GM18873 (cell line): ENCODE measurements around the gene RBMS1.
A peak's percentile ranks its signal among the peaks of the same experiment; 100 is the strongest.

Experiments
- ATAC-seq: cut with Tn5 transposase; IDR thresholded peaks from one replicate; pipeline ENCODE4 v1.9.1; 2021; ENCODE audit warnings: mild to moderate bottlenecking, moderate library complexity, moderate number of reproducible peaks; ENCODE audit not compliant: unreplicated experiment, low FRiP score

The RBMS1 gene

DNA sequence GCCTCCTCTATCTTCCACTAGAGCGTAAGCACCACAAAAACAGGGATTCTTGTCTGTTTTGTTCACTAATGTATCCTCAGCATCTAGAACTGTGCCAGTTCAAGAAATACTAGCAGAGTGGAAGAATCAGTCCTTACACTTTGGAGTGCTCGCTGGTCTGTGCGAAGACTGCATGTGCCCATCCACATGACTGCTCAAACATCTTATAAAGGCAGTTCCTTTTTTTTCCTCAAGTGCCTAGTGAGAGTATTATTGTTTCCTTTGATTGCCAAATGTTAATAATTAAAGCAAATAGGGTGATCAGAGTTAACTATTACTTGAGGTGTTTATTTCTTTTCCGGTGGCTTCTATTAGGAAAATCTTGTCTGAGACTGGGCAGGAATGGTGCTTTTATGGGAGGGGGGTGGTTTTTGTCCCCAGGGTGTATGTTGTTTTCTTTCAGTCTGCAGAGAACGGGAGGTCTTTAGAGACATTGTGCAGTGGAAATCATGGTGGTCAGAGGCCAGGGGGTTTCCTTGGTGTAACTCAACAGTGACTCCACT is 247.9 kb downstream of the RBMS1 start:
- no peak for ATAC-seq

DNA sequence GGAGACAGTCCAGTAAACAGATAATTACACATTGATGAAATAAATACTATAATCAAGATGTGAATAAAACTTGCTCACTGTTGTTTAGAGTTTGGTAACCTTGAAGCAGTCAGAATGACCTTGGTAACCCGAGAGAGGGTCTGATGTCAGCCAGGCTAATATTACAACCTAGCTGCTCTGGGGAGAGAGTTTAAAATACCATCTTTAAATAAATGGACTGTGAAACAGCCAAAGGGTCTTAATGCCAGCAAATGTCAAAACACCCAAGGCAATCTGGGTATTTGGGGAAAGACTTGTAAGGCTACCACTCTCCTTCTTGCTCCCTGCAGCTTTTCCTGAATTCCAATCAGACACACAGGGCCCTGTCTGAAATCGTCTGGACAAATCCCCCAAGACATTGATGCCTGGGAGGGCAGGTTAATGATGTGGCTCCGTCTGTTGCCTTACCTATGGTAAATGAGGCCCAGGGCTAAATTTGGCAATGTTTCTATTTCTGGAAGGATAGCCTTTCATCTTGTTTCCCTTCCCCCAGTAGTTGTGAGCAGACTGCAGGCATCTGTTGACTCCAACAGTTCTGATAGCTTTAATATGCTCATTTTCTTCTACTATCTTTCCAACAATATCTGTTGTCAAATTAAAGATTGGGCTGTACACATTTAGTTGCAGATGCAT is 250.6 kb downstream of the RBMS1 start:
- no peak for ATAC-seq

DNA sequence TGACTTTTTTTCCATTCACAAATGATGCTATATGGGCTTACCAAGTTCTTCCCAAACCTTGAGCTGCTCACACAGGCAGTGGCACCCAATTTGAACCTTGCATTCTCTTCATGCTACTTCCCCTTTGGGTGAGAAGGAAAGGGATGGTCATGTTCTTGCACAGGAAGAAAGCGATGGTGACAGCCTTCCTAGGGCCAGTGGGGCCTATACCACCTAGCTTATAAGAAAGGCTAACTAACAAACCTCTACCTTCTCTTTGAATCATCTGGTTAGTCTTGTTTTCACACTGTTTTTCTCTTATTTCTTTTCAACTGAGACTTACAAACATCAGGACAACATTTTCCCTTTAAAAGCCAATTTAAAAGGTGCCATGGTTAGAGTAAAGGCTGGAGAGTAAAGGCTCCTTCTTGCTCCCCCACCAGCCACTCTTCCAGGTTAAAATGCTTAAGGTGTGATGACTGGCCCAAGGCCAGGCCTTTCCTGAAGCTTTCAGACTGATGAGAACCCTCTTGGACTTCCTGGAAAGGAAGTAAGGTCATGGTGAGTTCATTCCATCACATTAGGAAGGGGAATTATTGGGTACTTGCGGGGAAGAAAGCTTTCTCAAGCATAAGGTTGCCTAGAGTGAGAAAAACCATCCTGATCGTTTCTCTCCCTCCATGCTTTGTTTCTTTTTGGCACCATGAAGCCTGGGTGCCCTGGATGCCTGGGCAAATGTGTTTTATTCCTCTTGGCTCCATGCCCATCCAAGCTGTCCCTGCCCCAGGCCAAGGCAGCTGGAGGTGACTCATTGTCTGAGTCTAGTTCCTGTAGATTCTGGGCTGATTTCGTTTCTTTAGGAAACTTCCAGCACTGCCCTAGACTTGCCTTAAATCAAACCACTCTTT is 252.1 kb downstream of the RBMS1 start:
- no peak for ATAC-seq

DNA sequence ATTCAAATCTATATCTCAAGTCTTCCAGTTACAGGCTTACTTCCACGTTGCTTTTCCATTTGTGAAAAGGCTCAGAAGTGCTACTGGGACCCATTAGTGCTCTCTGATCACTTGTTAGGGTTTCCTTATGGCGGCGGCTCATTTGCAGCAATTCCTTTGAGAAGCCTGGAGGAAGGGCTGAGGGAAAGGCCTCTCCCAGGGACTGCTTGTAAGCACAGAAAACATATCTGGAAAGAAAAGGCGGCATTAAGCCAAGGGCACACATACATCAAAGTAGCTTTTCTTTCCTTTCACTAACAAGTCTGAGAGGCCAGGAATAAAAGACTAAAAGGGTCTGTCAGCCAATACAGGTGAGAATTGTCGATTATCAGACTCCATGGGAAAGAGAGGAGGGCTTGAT is 254.2 kb downstream of the RBMS1 start:
- no peak for ATAC-seq

DNA sequence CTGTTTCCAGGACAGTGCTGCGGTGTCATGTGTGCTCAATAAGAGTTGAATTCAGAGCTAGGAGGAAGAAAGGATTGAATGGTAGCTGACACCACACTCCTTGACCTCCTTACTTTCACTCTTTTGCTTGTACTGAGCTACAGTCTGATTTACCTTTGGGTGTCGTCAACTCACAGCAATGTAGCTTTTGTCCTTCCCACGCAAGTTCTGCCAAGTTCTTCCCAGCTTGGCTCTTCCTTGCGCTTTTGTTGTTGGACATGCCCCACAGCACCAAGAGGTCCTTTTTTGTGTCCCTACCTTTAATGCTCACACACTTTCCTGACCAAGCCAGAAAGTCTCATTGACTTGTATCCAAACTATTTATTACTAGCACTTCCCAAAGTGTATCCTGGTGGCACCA is 255.2 kb downstream of the RBMS1 start:
- no peak for ATAC-seq

DNA sequence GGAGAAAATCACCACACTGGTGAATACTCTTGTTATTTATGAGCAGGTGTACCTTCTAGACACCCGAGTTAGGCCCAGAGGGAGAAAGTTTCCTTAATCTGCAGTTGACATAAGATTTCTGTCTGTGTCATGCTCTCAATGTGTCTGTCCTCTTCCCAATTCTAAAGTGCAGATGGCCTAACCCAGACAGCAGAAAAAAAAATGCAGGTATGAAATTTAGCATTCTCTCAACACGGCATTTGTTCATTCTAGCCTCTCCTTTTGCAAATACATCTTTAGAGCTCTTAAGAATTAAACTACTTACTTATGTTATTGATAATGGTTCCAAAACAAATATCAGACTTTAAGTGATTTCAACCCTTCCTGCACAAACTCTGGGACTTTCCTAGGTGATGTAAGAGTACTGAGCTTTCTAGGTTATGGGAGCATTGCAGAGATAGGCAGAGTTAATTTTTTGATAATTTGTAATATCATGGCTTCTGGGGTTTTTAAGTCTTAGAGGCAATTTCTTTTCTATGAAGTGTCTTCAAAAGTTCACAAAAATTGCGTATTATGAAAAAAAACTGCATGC is 260.6 kb downstream of the RBMS1 start:
- no peak for ATAC-seq

DNA sequence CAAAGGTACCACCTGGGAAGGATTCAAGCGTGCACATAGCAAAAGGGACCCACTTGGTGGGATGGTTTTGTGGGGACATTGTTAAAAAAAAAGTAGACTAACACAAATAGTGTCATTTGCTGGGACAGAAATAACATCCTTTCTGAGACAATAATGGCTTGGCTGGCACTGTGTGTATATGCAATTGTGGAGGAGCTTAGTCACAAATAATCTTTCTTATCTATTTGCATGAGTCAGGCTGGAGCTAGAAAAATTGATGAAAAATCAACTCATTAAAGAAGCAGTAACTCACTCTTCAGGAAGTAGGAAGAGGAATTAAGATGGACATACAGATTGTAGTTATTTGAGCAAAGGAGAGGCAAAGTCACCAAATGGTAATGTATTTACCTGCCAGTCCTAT is 264.0 kb downstream of the RBMS1 start:
- no peak for ATAC-seq

DNA sequence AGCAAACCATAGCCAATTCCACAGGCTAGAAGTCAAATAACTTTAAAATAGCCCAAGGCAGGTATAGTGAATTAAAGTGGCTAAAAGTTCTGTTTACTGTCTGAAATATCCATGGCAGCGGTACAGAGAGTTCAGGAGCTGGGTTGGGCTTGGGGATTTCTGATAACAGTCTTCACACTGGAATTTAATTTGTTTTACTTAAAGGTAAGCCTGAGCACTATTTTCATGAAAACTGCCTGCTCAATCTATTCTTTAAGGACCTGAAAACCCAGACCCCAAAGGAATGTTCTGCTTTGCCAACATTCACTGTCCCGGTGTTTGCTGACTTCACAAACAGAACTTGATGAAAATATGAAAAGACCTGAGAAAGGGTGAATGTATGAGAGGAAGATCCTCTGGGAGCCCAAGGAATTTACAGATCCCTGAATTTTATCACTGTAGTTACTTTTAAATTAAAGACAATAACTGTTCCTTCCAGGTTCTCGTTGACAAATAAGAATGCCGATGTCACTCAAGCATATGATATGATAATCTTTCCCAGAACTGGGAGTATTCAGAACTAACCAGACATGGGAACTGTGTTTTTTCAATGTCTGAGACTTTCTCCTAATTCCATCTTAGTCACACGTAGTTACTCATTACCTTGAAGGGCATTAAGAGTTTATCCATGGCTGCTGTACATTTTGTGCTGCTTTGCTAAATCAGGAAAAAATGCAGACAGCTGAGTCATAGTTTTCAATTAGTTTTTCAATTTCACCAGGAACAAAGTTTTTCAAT is 265.3 kb downstream of the RBMS1 start:
- ATAC-seq: no peak

DNA sequence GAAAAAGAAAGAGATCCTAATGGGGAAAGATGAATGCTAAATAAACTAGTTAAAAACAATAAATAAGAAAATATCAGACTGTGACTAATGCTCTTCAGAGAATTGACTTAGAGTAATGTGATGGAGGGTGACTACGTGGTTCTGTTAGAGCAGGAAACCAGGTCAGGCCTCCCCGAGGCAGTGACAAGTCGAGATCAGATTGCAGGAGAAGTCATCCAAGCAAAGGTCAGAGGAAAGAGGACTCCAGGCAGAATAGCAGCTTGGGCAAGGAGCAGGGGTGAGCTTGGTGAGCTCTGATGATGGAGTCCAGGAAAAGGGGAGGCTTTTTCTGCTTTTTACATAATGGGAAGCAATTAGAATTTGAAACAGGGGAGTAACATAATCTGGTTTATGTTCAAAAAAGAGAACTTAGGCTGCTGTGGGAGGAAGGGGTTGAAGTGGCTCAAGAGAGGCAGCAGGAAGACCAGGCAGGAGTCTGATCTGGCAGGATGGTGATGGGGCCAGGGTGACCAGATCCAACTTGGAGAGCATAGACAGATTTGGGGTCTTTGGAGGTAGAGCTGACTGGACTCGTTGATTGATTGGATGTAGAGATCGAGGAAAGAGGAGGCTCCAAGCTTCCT is 266.2 kb downstream of the RBMS1 start:
- ATAC-seq: no peak

DNA sequence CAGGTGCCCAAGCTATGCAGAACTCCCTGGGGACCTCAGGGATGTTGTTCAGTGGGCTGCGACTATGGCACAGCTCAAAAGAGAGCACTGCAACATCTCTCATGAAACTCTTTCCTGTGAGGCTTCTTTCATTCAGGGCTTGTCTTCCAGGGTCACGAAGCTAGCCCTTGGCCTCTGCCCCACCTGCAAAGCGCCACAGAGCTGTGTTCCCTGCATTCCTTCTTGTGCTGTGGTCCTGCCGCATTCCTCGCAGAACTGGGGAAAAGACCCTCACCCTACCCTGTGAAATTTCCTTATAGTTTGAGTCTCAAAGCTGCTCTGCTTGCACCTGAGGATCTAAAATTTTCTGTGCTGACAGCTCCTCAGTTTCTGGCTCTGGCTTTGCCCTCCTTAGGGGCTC is 267.2 kb downstream of the RBMS1 start:
- no peak for ATAC-seq

DNA sequence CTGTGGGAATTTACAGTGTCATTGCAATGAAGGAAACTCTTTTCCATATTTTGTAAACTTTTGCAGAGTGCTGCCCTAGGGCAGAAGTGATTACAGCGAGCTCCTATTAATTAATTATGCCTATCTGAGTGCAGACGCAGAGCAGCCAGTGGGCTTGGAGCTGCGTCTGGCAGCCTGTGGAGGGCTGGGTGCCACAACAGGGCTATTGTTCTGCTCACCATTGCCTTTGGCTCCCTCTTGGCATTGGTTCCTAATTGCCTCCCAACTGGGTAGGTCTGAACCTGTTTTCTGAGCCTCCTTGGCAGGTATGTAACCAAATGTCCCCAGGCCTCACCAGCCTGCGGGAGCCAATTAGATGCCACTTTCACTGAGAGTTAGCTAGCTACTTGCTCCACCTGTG is 267.9 kb downstream of the RBMS1 start:
- no peak for ATAC-seq

DNA sequence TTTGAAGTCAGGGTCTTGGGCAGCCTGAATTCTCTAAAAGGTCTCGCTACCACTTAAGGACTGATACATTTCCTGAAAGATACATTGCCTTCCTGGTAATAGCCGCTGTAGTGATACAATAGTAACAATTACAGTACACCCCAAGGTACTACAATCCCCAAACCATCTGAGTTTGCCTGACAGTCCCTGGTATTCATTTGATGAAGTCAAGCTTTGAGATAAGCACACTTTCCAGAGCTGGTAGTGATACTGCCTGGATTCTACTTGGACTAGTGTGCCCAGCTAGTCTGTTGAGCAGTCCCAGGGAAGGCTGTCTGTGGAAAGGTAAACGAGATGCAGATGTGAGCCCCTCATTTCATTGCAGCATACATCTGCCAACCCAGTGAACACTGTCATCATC is 269.1 kb downstream of the RBMS1 start:
- ATAC-seq: peak; percentile 10

DNA sequence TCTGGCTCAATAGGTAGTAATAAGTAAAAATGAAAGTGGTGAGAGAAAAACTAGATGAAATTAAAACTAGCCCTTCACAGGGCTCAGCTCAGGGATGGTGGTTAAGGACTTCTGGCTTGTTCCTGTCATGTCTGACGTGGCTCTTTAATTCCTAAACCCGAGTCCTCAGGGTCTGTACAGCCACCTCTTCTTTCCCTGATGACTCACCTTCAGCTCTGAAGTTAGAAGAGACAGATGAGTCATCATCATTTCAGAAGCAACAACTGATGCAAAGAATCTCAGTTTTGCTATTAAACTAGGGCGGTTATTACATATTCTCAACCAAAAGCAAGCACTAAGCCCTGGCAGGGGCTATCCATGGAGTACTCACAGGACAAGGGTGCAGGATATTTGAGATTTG is 269.5 kb downstream of the RBMS1 start:
- ATAC-seq: peak; percentile 95

DNA sequence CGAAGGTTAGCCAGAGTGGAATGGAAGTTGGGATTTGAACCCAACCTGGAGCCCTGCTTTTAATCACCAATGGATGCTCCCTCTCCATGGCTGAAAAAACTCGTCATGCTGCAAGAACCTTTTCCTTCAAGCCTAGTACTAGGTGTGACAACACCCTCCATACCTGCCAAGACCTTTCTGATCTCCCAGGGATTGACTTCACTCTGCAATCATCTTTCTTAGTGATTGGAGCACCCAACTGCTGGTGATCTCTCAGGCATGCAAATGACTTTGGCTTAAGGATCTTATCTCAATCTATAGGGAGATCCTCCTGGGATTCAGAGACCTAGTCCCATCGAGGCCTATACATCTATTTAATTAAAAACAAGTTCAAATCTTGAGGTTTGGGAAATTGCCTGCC is 270.0 kb downstream of the RBMS1 start:
- ATAC-seq: no peak

DNA sequence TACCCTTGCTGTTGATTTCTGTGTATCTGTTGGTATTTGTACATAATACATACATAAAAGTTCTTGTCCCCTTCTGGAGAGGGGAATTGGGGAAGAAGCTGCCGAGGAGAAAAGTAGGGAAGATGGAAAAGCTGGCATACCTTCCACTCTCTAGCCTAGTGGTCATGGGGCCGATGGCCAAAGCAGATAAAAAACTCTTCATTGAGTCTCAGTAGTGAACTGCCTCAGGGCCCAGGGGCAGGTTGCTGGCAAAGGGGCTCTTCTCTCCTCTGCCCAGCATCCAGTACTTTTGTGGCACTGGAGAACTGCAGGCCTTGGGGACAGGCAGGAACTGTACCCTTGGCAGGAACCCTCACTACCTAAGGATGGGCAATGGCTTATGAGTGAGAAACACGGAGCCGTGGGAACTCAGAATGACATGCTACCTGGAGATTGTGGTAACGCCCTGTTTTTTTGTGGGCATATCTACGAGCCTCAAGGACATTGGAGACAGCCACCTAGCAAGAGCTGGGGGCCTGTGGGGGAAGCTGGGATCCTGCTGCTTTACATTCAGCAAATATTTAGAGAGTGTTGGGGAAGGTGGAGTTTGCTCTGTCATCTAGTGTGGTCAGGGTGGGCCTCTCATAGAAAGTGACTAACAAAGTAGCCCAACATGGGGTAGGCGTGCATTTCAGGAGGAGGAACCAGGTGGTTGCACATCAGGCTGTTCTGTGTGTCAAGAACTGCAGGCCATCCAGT is 270.9 kb downstream of the RBMS1 start:
- no peak for ATAC-seq
